Fibroblast of lung (primary cell): ENCODE data around the gene KTN1.

Source experiments
- CTCF ChIP-seq, 2 donors: IDR thresholded peaks in 1 of 2; conservative IDR thresholded peaks in 1 of 2; 1 replicate in 1 of 2; 2 replicates in 1 of 2; pipeline ENCODE4 v1.5.1; 2011 to 2012; ENCODE audit warnings: low read length in 2 of 2, control low read depth in 1 of 2, inconsistent platforms in 1 of 2, low read depth in 1 of 2, mild to moderate bottlenecking in 1 of 2
- EZH2 ChIP-seq: IDR thresholded peaks from 2 replicates; pipeline ENCODE4 v1.5.1; 2012; ENCODE audit warnings: low read length, control low read depth, mild to moderate bottlenecking; ENCODE audit errors: missing control alignments

- no peak for TF ChIP-seq EZH2
- no peak for TF ChIP-seq CTCF (conservative IDR thresholded peaks at IDR 0.05 in 1 of 2, IDR thresholded peaks at IDR 0.05 in 1 of 2; ENCODE audit: low read depth in 1 of 2, low read length in 2 of 2)
These were observed 87.8 kb downstream of the KTN1 start for GRCh38 chr14:55667801-55668200.
